Astrocyte (in vitro differentiated cells and primary cell): ENCODE measurements around the gene THSD7B. TPM values are rescaled to one million over a fixed set of nuclear protein-coding genes. Genes with fewer than 3 reads are reported as not detected.

Source experiments
- DNase-seq: peaks from one replicate; pipeline ENCODE4 v3.0.0-alpha.2; 2010; ENCODE audit warnings: low read depth
- FAIRE-seq: peaks from 2 replicates; lab custom pipeline; 2011; peaks lifted over from hg19 to GRCh38; lab: Jason Lieb, UNC
- H2AFZ ChIP-seq: 2 replicates; pipeline ENCODE4 v1.6.0; 2012; ENCODE audit warnings: low read depth, low read length, inconsistent platforms
- H3K27ac ChIP-seq: 2 replicates; pipeline ENCODE4 v1.5.1; 2011; ENCODE audit warnings: low read depth, low read length, inconsistent platforms
- H3K27me3 ChIP-seq: 2 replicates; pipeline ENCODE4 v1.6.0; 2011; ENCODE audit warnings: low read length, inconsistent platforms; ENCODE audit not compliant: insufficient read depth
- H3K36me3 ChIP-seq: 2 replicates; pipeline ENCODE4 v1.5.1; 2011; ENCODE audit warnings: low read length, inconsistent platforms; ENCODE audit not compliant: insufficient read depth
- H3K4me1 ChIP-seq: 2 replicates; pipeline ENCODE4 v1.5.1; 2011; ENCODE audit warnings: low read length, inconsistent platforms; ENCODE audit not compliant: insufficient read depth
- H3K4me2 ChIP-seq: 2 replicates; pipeline ENCODE4 v1.6.0; 2012; ENCODE audit warnings: low read length, inconsistent platforms
- H3K4me3 ChIP-seq: 2 replicates; pipeline ENCODE4 v1.5.1; 2011; ENCODE audit warnings: low read depth, mild to moderate bottlenecking, low read length, inconsistent platforms; ENCODE audit not compliant: insufficient read depth
- H3K79me2 ChIP-seq: 2 replicates; pipeline ENCODE4 v1.6.0; 2012; ENCODE audit warnings: mild to moderate bottlenecking, low read length, inconsistent platforms; ENCODE audit not compliant: insufficient read depth
- H3K9ac ChIP-seq: 2 replicates; pipeline ENCODE4 v1.6.0; 2012; ENCODE audit warnings: mild to moderate bottlenecking, low read length, inconsistent platforms
- H3K9me3 ChIP-seq: 2 replicates; pipeline ENCODE4 v1.5.1; 2012; ENCODE audit warnings: low read depth, mild to moderate bottlenecking, low read length, inconsistent platforms; ENCODE audit not compliant: insufficient read depth
- H4K20me1 ChIP-seq: 2 replicates; pipeline ENCODE4 v1.6.0; 2012; ENCODE audit warnings: low read length, inconsistent platforms; ENCODE audit not compliant: insufficient read depth
- H3K27ac Mint-ChIP-seq: one replicate; pipeline ENCODE4 v1.8.0; 2021; ENCODE audit warnings: mild to moderate bottlenecking, mixed read lengths; ENCODE audit not compliant: unreplicated experiment
- H3K27me3 Mint-ChIP-seq: one replicate; pipeline ENCODE4 v1.8.0; 2021; ENCODE audit warnings: low read depth, mixed read lengths; ENCODE audit not compliant: unreplicated experiment
- H3K36me3 Mint-ChIP-seq: one replicate; pipeline ENCODE4 v1.8.0; 2021; ENCODE audit warnings: low read depth, mixed read lengths; ENCODE audit not compliant: unreplicated experiment
- H3K4me1 Mint-ChIP-seq: one replicate; pipeline ENCODE4 v1.8.0; 2021; ENCODE audit warnings: low read depth, mixed read lengths; ENCODE audit not compliant: unreplicated experiment
- H3K4me3 Mint-ChIP-seq: one replicate; pipeline ENCODE4 v1.8.0; 2021; ENCODE audit warnings: mild to moderate bottlenecking, moderate library complexity, mixed read lengths; ENCODE audit not compliant: unreplicated experiment
- H3K9me3 Mint-ChIP-seq: one replicate; pipeline ENCODE4 v1.8.0; 2021; ENCODE audit warnings: mild to moderate bottlenecking, mixed read lengths; ENCODE audit not compliant: unreplicated experiment
- EZH2 ChIP-seq: IDR thresholded peaks from 2 replicates; pipeline ENCODE4 v1.6.1; 2012; ENCODE audit warnings: mild to moderate bottlenecking, low read length, inconsistent platforms; ENCODE audit not compliant: insufficient read depth
- total RNA-seq: library from RNA; stranded (reverse); gene quantifications from 2 replicates; pipeline ENCODE4 v1.2.1, GENCODE V29; 2021
- TF ChIP-seq, protein P1 (sequence below): IDR thresholded peaks from 2 replicates; pipeline ENCODE4 v1.5.1; 2011; ENCODE audit warnings: low read depth, mild to moderate bottlenecking, inconsistent platforms, low read length, moderate library complexity; ENCODE audit not compliant: insufficient read depth

The THSD7B gene
- total RNA-seq, 1 donor from 2014 or later, result 0.18 TPM

DNA sequence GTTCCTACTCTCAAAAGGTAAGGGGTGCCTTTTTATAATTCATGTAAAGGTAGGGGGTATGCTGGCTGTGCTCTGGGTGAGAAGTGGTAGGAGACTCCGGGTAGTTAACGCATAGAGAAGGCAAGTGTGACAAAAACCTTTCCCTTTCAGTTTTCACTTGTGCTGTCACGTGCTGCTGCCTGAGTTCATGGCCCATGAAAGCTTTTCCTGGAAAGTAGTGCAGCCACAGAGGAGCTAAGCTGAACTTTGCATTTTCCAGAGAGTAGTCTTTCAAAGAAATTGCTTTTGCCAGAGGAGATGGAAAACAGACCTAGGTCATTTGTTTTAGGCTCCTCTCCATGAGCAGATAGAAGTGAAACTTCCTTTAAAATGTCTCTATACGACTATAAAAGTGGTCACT, 44.7 kb downstream of the THSD7B start:
- H3K9me3 ChIP-seq, result peaks cover 5% of the 10 kb centered on the region
- no peak overlapping the region for H3K4me2 ChIP-seq
- H4K20me1 ChIP-seq, result no peaks in the 10 kb centered on the region
- no peak overlapping the region for H3K27ac ChIP-seq
- TF ChIP-seq, protein P1, sequence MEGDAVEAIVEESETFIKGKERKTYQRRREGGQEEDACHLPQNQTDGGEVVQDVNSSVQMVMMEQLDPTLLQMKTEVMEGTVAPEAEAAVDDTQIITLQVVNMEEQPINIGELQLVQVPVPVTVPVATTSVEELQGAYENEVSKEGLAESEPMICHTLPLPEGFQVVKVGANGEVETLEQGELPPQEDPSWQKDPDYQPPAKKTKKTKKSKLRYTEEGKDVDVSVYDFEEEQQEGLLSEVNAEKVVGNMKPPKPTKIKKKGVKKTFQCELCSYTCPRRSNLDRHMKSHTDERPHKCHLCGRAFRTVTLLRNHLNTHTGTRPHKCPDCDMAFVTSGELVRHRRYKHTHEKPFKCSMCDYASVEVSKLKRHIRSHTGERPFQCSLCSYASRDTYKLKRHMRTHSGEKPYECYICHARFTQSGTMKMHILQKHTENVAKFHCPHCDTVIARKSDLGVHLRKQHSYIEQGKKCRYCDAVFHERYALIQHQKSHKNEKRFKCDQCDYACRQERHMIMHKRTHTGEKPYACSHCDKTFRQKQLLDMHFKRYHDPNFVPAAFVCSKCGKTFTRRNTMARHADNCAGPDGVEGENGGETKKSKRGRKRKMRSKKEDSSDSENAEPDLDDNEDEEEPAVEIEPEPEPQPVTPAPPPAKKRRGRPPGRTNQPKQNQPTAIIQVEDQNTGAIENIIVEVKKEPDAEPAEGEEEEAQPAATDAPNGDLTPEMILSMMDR, result no peak
- TF ChIP-seq EZH2, result no peak
- FAIRE-seq (no peak), DNase-seq (no peak)
- Mint-ChIP-seq H3K4me3 (no peak overlapping the region), H3K4me1 (no peaks in the 10 kb centered on the region), H3K27me3 (no peaks in the 10 kb centered on the region), H3K36me3 (no peaks in the 10 kb centered on the region), H3K27ac (no peak overlapping the region), H3K9me3 (no peaks in the 10 kb centered on the region)
- no peaks in the 10 kb centered on the region for H3K79me2 ChIP-seq
- no peak overlapping the region for H3K9ac ChIP-seq
- H3K4me1 ChIP-seq, result no peaks in the 10 kb centered on the region
- no peaks in the 10 kb centered on the region for H3K36me3 ChIP-seq
- no peaks in the 10 kb centered on the region for H3K27me3 ChIP-seq
- no peak overlapping the region for H2AFZ ChIP-seq
- H3K4me3 ChIP-seq, result no peak overlapping the region

DNA sequence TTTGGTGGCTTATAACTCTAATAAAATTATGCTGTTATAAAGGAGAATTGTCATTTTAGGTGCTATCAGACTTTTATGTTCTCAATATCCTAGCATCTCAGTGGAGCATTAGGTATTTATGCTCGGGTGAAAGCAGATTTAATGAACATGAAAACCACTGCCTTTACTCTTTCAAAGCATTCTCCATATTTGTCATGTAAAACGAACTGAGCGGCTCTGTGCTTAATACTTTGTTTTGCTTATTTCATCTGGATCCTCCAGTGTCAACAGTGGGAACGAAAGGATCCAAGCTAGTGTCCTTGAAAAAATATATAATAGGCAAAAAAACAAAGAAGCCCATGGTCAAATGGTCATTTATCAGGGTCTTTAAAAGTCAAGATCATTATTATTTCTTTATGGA, 53.5 kb downstream of the THSD7B start:
- no peak for TF ChIP-seq EZH2
- TF ChIP-seq, protein P1, result no peak
- Mint-ChIP-seq H3K4me3 (no peak overlapping the region), H3K4me1 (no peaks in the 10 kb centered on the region), H3K27ac (no peak overlapping the region), H3K36me3 (no peaks in the 10 kb centered on the region), H3K27me3 (no peaks in the 10 kb centered on the region), H3K9me3 (no peaks in the 10 kb centered on the region)
- Histone ChIP-seq H3K27me3 (no peaks in the 10 kb centered on the region), H3K4me1 (no peaks in the 10 kb centered on the region), H3K4me2 (no peak overlapping the region), H3K36me3 (no peaks in the 10 kb centered on the region), H3K9me3 (no peaks in the 10 kb centered on the region), H2AFZ (no peak overlapping the region), H3K27ac (no peak overlapping the region), H3K79me2 (no peaks in the 10 kb centered on the region), H4K20me1 (no peaks in the 10 kb centered on the region), H3K9ac (no peak overlapping the region), H3K4me3 (no peak overlapping the region)
- DNase-seq (no peak), FAIRE-seq (no peak)

DNA sequence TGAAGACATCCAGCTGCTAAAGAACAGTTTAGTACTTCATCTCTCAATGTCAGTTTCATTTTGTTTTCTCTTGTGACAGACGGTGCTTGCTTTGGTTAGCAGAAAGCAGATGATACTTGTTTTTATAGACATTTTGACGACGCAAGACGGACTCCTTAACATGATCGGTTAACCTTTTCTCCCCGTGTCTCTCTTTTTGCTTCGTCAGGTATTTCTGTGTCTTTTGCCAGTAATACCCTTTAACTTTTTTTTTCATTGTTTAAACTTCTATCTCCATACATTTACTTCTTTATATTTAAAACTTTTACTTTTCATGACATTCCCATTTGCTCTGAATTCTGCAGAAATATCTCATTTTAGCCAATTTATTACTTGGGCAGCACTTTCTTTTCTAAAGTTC, 57.9 kb downstream of the THSD7B start:
- no peak for FAIRE-seq

More for the DNA sequence above, 57.9 kb downstream of the THSD7B start:
- no peak overlapping the region for H3K9ac ChIP-seq
- H3K9me3 ChIP-seq, result no peaks in the 10 kb centered on the region
- TF ChIP-seq, protein P1, result no peak
- TF ChIP-seq EZH2, result no peak
- Mint-ChIP-seq H3K27me3 (no peaks in the 10 kb centered on the region), H3K27ac (no peak overlapping the region), H3K4me3 (no peak overlapping the region), H3K9me3 (no peaks in the 10 kb centered on the region), H3K36me3 (no peaks in the 10 kb centered on the region), H3K4me1 (no peaks in the 10 kb centered on the region)
- H3K36me3 ChIP-seq, result no peaks in the 10 kb centered on the region
- no peaks in the 10 kb centered on the region for H3K4me1 ChIP-seq
- no peak overlapping the region for H3K27ac ChIP-seq
- H3K4me2 ChIP-seq, result no peak overlapping the region
- H3K4me3 ChIP-seq, result no peak overlapping the region
- H4K20me1 ChIP-seq, result no peaks in the 10 kb centered on the region
- DNase-seq, result no peak
- no peaks in the 10 kb centered on the region for H3K27me3 ChIP-seq
- H2AFZ ChIP-seq, result no peak overlapping the region
- H3K79me2 ChIP-seq, result no peaks in the 10 kb centered on the region
